NCI-H1417 treated with DMSO at 0.1 percent for 48 hours (cell line): ENCODE measurements around the gene UBE2D3.

Source experiments
- DNase-seq: peaks from one replicate; lab custom pipeline; 2025; lab: John Stamatoyannopoulos, UW

Gene UBE2D3

DNA sequence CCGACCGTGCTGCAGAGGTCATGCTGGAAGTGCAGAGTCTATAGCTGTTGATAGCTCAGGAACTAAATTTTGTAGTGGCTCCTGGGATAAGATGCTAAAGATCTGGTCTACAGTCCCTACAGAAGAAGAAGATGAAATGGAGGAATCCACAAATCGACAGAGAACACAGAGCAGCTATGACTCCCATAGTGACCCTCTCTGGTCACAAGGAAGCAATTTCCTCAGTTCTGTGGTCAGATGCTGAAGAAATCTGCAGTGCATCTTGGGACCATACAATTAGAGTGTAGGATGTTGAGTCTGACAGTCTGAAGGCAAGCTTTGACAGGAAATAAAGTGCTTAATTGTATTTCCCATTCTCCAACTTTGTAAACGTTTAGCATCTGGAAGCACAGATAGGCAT lies 75.4 kb downstream of the UBE2D3 start:
- no peak for DNase-seq
